GM19324 (cell line): Measurements from ENCODE around the gene MREG.
"Not testable (repeated sequence)": the region's sequence is repeated elsewhere in the genome, so short reads cannot be mapped to it uniquely, and the experiment has no call there.

Experiments used
- ATAC-seq: cut with Tn5 transposase; IDR thresholded peaks from one replicate; pipeline ENCODE4 v1.9.1; 2021; ENCODE audit warnings: mild to moderate bottlenecking, moderate library complexity; ENCODE audit not compliant: unreplicated experiment, low FRiP score

The MREG gene

DNA sequence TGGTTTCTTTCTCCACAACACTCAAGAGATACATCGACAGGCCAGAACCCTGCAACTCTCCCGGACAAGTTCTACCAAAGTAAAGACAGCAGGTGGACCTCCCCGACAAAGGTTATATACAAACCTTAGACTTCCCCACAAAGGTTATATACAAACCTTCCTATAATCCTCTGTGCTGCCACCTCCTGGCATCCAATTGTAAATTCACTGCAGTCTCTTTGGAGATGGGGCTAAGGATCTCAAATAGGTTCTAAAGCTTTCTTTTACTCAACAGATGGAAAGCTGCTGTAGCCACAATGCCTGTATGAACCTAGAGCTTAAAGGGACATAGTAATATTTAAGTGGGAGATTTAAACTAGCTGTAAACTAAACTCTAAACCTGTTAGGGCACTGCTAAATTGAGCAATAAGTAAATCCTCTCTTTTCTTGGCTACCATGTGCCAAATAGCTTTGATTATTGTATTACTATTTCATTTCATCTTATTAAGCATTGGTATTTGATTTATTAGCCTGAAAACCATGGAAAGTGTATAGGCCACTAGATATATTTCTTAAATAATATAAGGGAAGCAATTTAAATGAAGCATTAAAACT lies 9.8 kb upstream of the MREG start:
- peak; percentile 72 for ATAC-seq

DNA sequence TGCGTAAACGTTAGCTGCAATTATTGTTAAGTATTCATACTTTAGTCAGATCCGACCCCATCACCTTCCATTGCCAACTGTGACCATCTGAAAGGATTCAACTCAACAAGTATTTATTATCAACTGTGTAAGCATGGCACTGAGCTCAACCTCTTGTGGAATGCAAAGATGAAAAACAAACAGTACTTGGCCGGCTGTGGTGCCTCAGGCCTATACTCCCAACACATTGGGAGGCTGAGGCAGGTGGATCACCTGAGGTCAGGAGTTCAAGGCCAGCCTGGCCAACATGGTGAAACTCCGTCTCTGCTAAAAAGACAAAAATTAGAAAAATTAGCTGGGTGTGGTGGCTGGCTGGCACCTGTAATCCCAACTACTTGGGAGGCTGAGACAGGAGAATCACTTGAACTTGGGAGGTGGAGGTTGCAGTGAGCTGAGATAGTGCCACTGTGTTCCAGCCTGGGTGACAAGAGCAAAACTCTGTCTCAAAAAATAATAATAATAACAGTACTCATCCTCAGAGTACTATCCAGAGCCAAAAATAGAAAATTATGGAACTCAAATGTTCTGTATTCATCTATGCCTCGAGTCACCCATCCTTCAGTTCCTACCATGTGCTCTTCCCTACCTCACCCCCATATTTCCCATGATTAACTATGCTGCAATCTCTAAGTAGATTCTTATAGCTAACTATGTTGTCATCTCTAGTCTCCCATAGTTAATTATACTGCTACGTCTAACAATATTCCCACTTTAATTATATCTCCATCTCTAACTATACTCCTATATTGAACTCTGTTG lies 8.6 kb upstream of the MREG start:
- ATAC-seq, result no peak

DNA sequence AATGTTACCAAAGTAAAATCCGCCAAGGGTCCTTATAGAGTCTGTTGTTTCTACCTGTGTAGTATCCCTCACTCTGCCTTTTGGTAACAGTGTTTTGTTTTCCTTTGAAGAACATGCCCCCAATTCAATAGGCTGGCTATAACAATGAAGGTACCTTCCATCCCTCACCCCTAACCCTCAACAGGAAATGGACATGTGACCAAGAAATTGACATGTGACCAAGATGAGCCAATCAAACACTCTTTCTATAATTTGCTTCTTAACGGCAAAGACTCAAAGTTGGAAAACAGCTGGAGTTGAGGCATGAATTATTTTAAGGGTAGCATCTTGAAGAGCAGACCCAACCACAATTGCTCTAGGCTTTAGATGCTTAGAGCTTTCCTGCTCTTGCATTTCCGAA lies 5.4 kb upstream of the MREG start:
- no peak for ATAC-seq

DNA sequence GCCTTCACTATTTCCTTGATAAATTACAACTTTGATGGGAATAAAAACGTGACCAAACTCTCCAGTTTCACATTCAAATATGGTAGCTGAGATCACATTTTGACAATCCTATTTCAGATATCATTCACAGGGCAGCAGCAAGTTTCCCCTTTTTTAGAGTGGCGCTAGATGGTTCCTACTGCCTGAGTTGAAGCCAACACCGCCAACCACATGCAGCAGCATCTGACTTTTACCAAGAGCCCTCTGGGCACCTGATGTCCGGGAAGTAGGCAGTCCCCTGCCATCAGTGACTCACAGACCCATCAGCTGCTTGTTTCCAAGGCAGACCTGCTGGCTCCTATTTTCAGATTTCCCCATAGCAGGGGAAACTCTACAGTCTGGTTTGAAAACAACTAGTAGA lies 4.0 kb upstream of the MREG start:
- ATAC-seq, result no peak

DNA sequence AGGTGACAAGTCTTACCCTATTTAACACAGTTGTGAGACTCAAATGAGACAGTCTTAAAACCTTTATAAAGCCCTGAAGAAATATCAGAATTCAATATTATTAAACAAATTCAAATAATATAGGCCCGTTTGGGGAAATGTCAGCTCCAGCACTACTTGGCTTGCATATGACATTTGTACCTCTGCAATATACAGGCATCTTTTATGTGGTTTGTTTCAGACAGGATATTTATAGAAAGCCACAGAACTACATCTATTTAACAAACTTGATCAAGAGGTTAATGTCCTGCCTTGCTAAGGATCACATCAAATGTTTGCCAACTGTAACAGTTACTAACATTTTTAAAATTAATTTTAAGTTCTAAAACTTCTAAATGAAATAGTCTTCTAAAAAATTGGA lies 3.2 kb upstream of the MREG start:
- ATAC-seq, result no peak

DNA sequence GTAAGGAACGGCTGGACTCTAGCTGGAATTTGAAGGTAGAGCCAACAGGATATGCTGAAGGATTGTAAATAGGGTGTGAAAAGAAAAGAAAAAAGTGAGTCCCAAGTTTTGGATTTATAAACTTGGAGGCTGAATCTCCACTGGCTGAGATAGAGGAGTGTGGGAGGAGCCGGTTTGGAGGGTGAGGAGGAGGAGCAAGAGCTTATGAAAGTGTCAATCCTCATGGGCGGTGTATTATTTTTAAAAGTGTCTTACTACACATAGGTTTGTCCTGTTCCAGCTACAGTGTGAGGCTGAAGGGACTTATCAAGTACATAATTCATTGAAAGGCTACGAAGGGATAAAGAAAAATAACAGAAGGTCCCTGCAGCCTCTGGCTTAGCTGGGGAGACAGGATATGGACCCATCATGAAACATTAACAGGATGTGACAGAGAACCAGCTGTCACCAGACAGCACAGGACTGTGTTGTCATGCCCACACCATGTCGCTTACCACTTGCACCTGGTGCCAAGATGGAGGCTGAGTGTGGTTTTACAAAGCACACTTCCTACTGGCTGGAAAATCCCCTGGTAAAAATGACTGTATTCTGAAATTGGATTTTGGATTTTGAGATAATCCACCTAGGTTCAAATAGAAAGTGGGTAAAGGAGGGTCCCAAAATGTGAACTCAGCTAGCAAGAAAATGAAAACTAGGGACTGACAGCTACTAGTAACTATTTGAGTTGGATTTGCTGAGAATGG lies 2.5 kb upstream of the MREG start:
- ATAC-seq, result peak; percentile 88

DNA sequence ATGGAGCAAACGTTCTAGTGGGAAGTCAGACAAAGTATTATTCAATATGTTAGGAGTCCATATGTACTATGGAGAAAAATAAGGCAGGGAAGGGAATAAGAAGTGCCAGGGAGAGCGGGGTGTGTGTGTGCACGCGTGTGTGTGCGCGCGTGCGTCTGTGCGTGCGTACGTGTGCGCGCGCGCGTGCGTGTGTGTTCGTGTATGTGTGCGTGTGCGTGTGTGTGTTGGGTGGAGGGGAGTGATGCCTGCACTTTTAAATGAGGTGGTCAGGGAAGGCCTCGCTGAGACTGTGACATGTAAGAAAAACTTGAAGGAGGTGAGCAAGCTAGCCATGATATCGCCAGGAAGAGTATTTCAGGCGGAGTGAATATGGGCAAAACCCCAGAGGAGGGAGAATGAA lies 1.6 kb upstream of the MREG start:
- ATAC-seq, result no peak

DNA sequence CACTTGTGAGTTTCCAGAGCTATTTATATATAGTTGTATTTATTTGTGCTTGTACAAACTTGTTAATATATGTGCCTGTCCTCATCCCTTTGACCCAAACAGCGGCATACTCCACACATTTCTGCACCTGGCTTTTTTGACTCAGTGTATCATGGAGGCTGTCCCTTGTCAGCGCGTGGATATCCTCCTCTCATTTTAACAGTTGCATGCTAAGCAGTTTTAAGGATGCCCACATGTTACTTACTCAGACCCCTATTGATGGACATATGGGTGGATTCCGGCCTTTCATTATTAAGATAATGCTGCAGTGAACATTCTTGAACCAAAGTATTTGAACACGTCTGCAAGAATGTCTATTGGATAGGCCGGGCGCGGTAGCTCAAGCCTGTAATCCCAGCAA lies 655 bp upstream of the MREG start:
- ATAC-seq, result no peak

DNA sequence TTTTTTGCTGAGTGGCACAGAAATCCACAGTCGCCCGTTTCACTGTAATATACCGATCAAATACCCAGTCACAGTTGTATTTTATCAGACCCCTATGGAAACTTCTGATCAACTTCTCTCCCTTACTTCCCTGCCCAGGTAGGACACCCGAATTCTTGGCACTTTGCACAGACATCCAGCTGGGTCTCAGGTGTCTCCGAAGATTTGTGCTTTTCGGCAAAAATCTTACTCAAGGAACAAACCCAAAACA lies 596 bp downstream of the MREG start:
- ATAC-seq, result no peak

DNA sequence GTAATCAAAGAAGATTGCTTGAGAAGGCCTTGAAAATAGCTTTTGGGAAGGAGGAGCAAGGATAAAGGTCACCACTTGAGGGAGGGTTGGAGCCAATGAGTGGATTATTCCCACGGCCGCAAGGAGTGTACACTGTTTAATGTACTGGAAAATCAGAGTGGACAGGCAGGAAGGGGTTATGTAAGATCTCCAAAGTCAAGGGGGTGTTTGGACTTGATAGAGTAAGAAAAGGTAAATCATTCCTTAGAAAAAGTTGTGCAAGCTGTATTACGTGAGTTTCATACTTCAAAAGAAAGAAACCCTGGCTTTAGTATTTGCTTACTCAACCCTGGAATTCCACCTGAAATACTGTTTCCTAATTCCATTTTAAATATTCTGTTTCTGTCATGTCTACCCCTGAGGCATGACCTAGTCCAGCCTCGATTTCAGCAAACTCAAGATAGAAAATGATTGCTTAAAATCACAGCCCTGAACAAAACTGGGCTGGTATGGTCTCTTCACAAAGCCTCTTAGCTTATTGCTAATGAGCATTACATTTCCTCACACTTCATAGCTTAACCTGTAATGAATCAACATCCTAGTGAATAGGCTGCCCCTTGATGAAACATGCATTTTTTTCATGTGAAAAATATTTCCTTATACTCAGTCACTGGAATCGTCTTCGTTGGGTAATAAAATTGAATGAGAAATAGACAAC lies 1.1 kb downstream of the MREG start:
- ATAC-seq, result no peak

DNA sequence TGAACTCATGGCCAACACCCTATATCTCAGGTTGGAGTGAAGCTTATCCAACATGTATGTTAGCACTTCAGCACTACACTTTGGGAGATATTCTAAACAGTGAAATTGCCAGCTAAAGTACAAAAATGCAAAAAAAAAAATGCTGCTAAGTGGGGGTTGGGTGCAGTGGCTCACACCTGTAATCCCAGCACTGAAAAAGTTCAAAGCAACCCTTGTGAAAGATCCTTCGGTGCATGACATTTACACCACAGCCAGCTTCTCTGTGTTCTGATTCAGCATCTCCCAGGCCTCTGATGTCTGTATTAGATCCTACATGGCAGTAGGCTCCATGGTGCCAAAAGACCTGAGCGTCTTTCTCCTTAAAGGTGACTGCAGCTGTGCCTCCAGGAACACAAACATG lies 4.1 kb downstream of the MREG start:
- ATAC-seq, result not testable (repeated sequence)

DNA sequence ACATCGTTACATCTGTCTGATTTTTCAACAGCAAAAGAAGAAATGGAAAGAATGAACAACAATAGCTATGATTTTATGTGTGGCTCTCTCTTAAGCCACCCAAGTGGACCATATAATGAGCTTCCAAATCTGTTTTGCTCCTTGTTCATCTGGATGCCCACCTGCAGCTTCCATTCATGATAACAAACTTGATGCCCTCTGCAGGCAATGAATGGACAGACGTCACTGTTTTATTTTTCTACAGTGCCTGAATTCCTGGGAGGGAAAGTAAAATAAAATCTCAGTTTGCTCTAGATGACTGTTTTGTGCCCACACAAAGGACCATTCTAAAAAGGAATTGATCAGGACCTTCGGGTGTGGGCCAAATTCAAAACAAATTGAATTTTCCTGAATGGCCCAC lies 5.0 kb downstream of the MREG start:
- no peak for ATAC-seq

DNA sequence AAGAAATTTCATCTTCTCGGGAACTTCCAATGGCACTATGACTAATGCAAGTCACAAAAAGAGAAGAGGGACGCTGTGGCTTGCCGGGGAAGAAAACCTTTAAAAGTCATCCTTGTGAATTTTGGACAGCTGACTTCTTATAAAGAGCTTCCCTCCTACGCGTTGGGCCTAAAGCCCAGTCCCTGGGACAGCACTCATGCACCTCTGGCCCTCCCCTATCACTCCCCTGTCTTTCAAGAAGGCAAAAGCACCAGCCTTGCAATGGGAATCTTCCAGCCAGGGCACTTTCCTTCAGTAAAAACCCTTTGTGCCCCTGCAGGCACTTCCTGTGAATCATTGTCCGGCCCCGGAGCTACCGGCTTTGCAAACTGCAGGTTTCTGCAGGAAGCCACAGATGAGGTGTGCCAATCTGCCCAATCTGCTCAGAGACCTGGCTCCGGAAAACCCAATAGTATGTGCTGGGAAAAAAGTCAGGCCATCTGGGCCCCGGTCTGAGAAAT lies 7.1 kb downstream of the MREG start:
- peak; percentile 46 for ATAC-seq

DNA sequence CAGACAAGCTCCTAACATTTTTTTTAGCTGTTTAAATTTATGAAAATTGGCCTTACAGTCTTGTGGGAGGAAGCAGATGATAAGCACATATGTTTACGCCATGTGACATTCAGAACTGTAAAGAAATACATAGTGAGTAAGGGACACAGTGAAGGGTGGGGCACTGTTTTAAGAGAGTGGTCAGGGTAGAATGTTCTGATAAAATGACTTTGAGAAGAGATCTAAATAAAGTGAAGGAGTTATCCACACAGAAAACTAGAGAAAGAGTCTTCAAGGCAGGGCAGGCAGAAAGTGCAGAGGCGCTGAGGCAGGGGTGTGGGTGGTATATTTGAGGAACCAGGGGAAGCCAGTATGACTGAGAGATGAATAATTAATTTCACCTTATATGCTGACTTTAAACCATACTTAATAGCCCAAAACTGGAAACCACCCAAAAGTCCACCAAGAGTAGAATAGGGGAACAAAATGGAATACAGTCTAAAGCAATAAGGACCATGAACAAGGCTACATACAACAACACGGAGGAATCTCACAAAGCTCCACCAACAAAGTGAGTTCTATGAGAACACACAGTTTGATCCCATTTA lies 8.6 kb downstream of the MREG start:
- no peak for ATAC-seq

DNA sequence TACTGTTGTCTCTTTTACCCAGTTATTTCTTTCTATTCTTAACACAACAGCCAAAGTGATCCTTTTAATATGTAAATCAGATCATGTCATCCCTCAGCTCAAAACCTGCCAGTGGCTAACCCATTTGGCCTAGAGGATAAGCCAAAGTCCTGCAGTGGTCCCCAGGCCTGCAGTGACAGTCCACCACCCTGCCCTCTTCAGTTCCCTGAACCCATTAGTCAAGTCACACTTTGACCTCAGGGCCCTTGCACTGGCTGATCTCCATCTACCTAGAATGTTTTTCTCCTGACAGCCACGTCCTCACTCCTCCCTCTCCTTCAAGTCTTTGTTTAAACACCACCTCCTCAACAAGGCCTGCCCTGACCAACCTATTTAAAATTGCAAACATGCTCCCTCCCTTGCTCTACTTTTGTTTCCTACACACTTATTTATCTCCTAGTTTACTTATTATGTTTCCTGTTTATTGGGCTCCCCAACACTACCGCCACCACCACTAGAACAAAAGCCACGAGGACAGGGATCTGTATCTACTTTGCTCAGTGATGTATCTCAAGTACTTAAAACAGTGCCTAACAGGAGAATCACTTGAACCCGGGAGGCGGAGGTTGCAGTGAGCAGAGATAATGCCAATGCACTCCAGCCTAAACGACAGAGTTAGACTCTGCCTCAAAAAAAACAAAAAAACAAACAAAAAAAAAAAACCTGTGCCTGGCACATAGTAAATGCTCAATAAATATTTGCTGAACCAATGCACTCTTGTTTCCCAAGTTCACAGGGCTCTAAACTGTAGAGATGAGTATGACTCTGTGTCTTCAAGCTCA lies 9.3 kb downstream of the MREG start:
- no peak for ATAC-seq

DNA sequence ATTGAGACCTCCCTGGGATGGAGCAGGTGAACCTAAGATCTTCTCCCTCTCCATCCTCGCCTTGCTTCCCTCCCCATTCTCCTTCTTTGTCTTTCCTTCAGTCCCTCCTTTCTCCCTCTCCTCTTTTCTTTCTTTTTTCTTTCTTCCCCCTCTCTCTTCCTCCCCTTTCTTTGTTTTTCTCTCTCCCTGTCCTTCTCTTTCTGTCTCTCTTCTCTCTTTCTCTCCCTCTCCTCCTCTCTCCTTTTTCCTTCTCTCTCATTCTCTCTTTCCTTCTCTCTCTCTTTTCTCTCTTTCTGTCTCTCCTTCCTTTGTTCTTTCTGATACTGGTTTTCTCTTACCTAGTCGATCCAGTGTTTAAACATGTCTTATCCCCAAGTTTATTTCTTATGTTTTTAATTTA lies 10.7 kb downstream of the MREG start:
- no peak for ATAC-seq

DNA sequence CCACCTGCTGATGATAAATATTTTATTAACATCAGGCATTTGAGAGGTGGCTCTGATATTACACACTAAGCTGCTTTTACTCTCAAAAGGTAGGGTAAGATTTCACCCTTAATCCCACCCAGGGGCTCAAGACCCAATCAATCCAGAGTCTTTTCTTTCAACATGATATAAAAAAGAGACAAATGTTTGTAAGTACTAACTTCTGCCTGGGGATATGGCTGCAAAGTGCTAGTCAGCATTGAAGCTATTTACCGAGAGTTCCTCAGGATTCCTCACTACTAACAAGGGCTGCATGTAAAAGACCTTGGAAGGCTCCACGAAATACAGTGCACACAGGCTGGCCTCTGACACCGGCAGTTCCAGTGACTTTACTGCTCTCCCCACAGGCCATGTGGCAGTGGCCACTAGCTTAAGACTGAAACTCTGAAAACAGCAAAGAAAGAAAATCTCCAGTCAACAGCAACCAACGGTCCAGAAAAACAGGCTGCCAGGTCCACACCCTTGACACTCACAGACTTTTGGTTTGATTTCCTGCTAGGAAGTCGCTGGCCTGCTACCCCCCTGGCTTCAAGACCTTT lies 11.2 kb downstream of the MREG start:
- ATAC-seq, result no peak

DNA sequence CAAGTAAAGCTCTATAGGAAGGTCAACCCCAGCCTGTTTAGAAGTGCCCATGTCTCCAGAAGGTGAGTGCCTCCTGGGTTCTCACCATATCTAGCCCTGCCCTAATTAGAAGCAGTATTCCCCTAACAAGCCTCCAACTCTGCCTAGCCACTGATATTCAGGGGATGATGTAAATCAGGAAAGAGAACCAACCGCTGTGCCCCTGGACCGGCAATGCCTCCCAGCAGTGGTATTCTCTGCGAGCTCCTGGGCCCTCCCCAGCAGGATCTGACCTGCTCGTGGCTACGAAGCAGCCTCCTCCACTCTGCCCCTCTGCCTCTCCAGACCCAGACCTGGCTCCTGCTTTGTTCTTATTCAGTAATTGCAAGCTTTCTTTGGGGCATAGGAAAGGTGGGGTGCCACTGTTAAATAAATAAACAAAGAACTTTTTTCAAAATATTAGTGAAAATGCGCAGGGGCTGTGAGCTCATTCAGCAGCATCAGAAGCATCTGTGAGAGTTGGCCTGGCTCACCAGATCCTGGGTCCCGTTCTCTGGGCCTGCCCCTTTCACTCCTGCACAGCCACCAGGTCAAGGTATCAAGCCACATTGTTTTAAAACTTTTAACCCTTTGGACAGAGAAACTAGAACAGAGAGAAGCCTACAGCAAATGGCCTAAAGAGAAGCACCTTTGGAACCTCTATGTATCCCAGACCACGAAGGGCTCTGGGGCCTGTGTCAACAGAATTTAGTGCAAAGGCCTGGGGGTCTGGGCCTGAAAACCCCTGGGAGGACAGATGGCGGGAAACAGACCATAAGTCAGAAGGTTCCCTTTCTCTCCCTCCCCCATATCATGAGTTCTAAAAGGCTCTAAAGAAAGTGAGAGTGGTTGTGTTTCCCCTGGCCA lies 11.9 kb downstream of the MREG start:
- no peak for ATAC-seq

DNA sequence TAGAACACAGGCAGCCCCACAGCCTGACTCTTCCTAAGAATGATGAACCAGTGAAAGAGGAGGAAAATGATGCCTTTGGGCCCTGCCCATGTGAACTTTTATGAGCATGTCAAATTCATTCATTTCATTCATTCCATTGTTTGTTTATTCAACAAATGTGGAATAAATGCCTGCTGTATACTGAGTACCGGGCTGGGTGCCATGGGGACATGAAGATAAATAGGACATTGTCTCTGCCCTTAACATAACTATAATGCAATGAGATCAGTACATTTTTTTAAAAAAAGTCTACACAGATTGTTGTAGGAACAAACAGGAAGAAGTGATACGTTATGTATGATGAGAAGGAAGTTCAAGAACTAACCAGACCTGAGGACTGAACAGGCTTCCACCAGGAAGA lies 14.7 kb downstream of the MREG start:
- no peak for ATAC-seq
